ENCODE measurements around the gene CLEC19A.

- TF ChIP-seq CTCF (IDR thresholded peaks at IDR 0.05) (no peak), EZH2phosphoT487 (IDR thresholded peaks at IDR 0.05) (no peak)
These were observed 62.6 kb downstream of the CLEC19A start for GRCh38 chr16:19348125-19348524.
